ENCODE results near the gene ASIC3. TPM values are rescaled to one million over a fixed set of nuclear protein-coding genes. Genes with fewer than 3 reads are reported as not detected.

Gene ASIC3
- total and polyA plus RNA-seq, 8 donors = 0.29 to 25.9 (median 3.2) TPM

- peak overlapping the region; percentile 20 to 41 (median 33) for H3K4me3 ChIP-seq
- H3K27ac ChIP-seq = no peak overlapping the region
- H3K36me3 ChIP-seq = no peaks in the 10 kb centered on the region
- peaks cover 0 to 85% (median 36%) of the 10 kb centered on the region in 3 donors for H3K27me3 ChIP-seq
- TF ChIP-seq CTCF (IDR thresholded peaks at IDR 0.05) = peak in 1 of 7 experiments; percentile 18
- no peak for TF ChIP-seq POLR2AphosphoS5 (IDR thresholded peaks at IDR 0.05)
- whole genome bisulfite sequencing, 5 donors = 1 to 4% (median 2%) methylated on average over 22 to 82 of the region's 82 CpGs
- peaks cover 25 to 29% (median 26%) of the 10 kb centered on the region in 4 donors for H3K4me1 ChIP-seq
- H3K9me3 ChIP-seq = no peaks in the 10 kb centered on the region
- DNase-seq = peak; percentile 43 to 90
- intact Hi-C loops (cut with DNase I; ENCODE audit: low total_unique reads) = no loop called here
Observed at GRCh38 chr7:151018421-151019129, 29.8 kb upstream of the ASIC3 start.

GRCh38 chr7:151019130-151019447 is 29.2 kb upstream of the ASIC3 start:
- no peak for DNase-seq
- H3K9me3 ChIP-seq = no peaks in the 10 kb centered on the region
- intact Hi-C loops (cut with DNase I; ENCODE audit: low total_unique reads) = no loop called here
- H3K4me1 ChIP-seq = peaks cover 19 to 23% (median 21%) of the 10 kb centered on the region in 4 donors
- H3K4me3 ChIP-seq = peak overlapping the region; percentile 20 to 41 (median 33)
- H3K36me3 ChIP-seq = no peaks in the 10 kb centered on the region
- H3K27me3 ChIP-seq = peaks cover 0 to 84% (median 31%) of the 10 kb centered on the region in 3 donors
- H3K27ac ChIP-seq = no peak overlapping the region
- TF ChIP-seq POLR2AphosphoS5 (IDR thresholded peaks at IDR 0.05) (no peak), EP300 (IDR thresholded peaks at IDR 0.05) (no peak), CTCF (IDR thresholded peaks at IDR 0.05) (no peak), POLR2A (IDR thresholded peaks at IDR 0.05) (no peak)
- 13 to 40% (median 18%) methylated on average over 1 to 20 of the region's 20 CpGs for WGBS, 5 donors

- H3K4me3 ChIP-seq = no peak overlapping the region
- no peaks in the 10 kb centered on the region for H3K36me3 ChIP-seq
- no peak for DNase-seq
- TF ChIP-seq POLR2AphosphoS5 (IDR thresholded peaks at IDR 0.05) (no peak), CTCF (IDR thresholded peaks at IDR 0.05) (no peak), POLR2A (IDR thresholded peaks at IDR 0.05) (no peak), EP300 (IDR thresholded peaks at IDR 0.05) (no peak)
- no peaks in the 10 kb centered on the region for H3K9me3 ChIP-seq
- H3K4me1 ChIP-seq = peaks cover 18 to 20% (median 18%) of the 10 kb centered on the region in 4 donors
- H3K27ac ChIP-seq = no peak overlapping the region
- peaks cover 0 to 72% (median 29%) of the 10 kb centered on the region in 3 donors for H3K27me3 ChIP-seq
- WGBS, 5 donors = 56 to 68% (median 57%) methylated on average over 7 of the region's 7 CpGs
- intact Hi-C loops (cut with DNase I; ENCODE audit: low total_unique reads) = no loop called here
Observed at GRCh38 chr7:151020231-151020630, 28.1 kb upstream of the ASIC3 start.

- Histone ChIP-seq H3K9me3 (no peaks in the 10 kb centered on the region), H3K4me3 (no peak overlapping the region), H3K36me3 (no peaks in the 10 kb centered on the region), H3K4me1 (peaks cover 10 to 19% (median 17%) of the 10 kb centered on the region in 4 donors), H3K27ac (no peak overlapping the region), H3K27me3 (peaks cover 0 to 42% (median 24%) of the 10 kb centered on the region in 3 donors)
- DNase-seq = no peak
- no peak for TF ChIP-seq POLR2A (IDR thresholded peaks at IDR 0.05)
- TF ChIP-seq POLR2AphosphoS5 (IDR thresholded peaks at IDR 0.05) = no peak
- TF ChIP-seq CTCF (IDR thresholded peaks at IDR 0.05) = no peak
- no peak for TF ChIP-seq EP300 (IDR thresholded peaks at IDR 0.05)
- WGBS, 5 donors = 68 to 84% (median 73%) methylated on average over 8 to 10 of the region's 10 CpGs
- intact Hi-C loops (cut with DNase I; ENCODE audit: low total_unique reads) = no loop called here
Observed at GRCh38 chr7:151023232-151023631, 25.1 kb upstream of the ASIC3 start.

Data from stomach (tissue), 9 donors.